Measurements from ENCODE around the gene TNS3.
"Not testable (repeated sequence)": the region's sequence is repeated elsewhere in the genome, so short reads cannot be mapped to it uniquely, and the experiment has no call there.

Gene TNS3

GRCh38 chr7:47264021-47264651, 317.8 kb downstream of the TNS3 start:
- DNase-seq = no peak

DNA sequence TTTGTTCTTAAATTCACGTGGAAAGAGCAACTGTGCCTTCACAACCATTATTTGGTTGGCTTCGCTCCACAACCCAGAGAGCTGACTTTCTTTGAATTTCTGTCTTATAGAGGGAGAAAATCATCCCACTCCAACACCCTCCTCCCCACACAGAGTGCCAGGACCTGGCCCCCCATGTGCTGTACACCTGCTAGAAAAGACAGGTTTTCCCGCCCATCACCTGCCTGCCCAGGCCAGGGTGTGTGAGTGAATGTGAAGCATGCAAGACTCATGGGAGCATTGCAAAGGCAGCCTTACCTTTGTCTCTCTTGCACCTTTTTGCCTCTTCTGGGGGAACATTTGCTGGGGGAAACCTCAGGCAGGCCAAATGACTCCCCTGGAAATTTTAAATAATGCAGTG, 319.0 kb downstream of the TNS3 start:
- no peak for DNase-seq

DNA sequence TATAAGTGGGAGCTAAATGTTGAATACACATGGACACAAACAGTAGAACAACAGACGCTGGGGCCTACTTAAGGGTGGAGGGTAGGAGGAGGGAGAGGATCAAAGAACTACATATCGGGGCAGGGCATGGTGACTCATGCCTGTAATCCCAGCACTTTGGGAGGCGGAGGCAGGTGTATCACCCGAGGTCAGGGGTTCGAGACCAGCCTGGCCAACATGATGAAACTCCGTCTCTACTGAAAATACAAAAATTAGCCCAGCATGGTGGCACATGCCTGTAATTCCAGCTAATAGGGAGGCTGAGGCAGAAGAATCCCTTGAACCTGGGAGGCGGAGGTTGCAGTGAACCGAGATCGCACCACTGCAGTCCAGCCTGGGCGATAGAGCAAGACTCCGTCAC, 319.8 kb downstream of the TNS3 start:
- not testable (repeated sequence) for DNase-seq

DNA sequence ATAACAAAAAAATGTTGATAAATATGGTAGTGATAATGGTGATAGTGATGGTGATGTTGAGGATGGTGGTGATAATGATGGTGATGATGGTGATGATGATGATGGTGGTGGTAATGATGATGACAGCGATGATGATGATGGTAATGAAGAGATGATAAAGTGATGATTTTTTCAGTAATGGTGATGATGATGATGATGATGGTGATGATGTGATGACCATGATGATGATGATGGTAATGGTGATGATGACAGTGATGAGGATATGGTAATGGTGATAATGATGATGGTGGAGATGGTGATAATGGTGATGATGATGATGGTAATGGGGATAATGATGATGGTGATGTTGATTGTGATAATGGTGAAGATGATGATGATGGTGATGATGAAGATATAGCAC, 321.6 kb downstream of the TNS3 start:
- DNase-seq = no peak

DNA sequence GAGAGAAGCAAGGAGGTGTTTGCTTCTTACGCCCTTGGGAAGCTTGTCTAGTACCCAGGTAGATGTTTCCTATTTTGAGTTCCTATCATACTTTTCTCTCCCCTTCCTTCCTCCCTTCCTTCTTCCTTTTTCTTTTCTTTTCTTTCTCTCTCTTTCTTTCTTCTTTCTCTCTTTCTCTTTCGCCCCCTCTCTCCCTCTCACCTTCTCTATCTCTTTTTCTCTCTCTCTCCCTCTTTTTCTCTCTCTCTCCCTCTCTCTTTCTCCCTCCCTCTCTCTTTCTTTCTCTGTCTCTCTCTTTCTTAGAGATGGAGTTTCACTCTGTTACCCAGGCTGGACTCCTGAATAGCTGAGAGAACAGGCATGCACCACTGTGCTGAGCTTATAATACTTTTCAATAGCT, 322.2 kb downstream of the TNS3 start:
- no peak for DNase-seq

DNA sequence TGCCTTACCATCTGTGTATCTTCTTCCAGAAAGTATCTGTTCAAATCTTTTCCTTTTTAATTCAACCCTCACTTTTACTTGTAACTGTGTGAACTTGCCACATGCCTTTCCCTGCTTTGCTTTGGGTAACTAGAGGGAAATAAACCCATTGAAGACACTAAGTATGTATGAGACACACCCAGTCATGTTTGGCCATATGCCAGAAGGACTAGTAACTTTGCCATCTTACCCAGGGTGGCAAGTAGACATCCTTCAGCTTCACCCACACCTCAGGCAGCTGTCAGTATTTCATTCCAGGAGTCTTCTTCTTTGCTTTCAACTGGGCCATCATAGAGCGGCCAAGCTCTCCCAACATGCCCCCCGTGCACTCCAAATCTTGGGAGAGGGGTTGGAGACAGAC, 323.1 kb downstream of the TNS3 start:
- no peak for DNase-seq

GRCh38 chr7:47256016-47256415, 325.9 kb downstream of the TNS3 start:
- no peak for DNase-seq

- no peak for DNase-seq
These were observed 326.5 kb downstream of the TNS3 start for GRCh38 chr7:47255441-47255840.

GRCh38 chr7:47255007-47255406, 326.9 kb downstream of the TNS3 start:
- no peak for DNase-seq

DNA sequence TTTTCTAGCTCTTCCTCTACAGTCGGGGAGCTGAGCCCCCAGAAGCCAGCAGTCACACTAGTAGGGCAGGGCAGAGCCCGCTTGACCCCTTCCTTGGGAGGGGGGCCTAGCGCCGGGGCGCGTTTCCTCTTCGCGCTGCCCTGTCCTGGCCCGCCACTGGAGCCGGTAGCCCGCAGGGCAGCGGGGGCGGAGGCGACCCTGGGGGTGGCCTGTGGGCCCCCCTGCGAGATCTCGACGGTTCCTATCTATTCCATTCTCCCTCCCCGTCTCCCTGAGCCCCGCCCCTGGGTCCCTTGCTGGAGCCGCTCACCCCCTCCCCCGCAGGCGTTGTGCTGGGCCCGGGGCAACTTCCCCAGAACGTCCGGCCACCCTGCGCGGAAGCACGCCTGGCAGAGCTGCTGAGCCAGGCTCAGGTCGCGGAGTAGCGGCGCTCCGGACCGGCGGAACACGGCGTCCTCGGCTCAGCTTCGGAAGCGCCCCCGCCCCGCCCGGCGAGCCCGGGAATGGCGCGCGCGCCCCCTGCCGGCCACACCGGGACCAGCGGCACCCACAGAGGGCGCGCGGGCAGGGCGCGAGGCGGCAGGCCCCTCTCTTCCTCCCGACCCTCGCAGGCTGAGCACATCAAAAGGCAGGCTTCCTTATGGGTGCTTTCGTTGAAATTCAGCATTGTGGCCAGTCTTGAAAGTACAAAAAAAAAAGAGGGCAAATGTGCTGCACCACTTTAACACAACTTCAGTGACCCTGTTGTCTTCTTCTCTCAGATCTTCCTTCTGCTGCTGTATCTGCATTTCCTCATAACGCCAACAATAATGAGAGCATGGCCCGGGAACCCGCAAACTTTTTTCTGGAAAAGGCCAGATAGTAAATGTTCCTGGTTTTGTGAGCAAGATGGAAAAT, 327.6 kb downstream of the TNS3 start:
- DNase-seq = peak; percentile 41

- no peak for DNase-seq
These were observed 328.2 kb downstream of the TNS3 start for GRCh38 chr7:47253650-47254080.

DNA sequence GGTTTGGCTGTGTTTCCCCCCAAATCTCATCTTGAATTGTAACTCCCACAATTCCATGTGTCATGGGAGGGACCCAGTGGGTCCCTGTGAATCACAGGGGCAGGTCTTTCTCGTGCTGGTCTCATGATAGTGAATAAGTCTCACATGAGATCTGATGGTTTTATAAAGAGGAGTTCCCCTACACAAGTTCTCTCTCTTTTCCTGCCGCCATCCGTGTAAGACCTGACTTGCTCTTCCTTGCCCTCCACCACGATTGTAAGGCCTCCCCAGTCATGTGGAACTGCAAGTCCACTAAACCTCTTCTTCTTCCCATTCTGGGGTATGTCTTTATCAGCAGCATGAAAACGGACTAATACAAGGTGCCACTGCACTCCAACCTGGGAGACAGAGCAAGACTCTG, 329.2 kb downstream of the TNS3 start:
- no peak for DNase-seq

- no peak for DNase-seq
These were observed 332.6 kb downstream of the TNS3 start for GRCh38 chr7:47249361-47249760.

DNA sequence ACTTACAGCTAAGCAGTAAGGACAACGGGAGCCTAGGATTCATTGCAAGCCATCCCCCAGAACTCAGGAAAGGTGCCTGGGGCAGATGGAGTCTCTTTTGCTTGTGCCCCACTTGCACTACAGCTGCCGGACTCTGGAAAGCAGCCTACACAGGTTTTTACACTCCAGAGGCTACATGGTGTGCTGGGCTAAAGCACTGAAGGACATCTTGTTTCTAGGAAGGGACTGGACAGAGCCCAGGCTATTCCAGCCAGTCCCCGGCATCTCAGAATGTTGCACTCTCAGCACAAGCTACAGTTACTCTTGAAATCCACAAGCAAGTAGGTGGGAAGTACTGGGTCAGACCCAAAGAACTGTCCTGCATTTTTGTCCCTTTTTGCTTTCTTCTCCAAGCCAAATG, 333.1 kb downstream of the TNS3 start:
- DNase-seq = no peak

DNA sequence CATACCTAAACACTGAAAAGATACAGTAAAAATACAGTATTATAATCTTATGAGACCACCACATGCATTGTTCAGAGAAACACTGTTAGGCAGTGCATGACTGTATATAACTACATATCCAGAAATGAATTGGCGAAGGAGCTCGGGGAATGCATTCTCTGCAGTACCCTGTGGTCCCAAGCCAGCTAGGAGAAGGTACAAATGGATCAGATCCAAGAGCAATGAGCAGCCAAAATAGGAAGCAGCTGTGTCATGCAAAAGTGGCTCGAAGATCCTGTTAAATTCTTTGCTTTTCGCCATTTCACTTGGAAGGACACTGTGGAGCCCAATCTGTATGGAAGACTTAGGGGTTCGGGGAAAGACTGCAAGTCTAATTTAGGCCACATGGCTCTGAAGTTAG, 334.8 kb downstream of the TNS3 start:
- DNase-seq = no peak

GRCh38 chr7:47244692-47245091, 337.2 kb downstream of the TNS3 start:
- DNase-seq = no peak

GRCh38 chr7:47241112-47242065, 340.5 kb downstream of the TNS3 start:
- DNase-seq = no peak

DNA sequence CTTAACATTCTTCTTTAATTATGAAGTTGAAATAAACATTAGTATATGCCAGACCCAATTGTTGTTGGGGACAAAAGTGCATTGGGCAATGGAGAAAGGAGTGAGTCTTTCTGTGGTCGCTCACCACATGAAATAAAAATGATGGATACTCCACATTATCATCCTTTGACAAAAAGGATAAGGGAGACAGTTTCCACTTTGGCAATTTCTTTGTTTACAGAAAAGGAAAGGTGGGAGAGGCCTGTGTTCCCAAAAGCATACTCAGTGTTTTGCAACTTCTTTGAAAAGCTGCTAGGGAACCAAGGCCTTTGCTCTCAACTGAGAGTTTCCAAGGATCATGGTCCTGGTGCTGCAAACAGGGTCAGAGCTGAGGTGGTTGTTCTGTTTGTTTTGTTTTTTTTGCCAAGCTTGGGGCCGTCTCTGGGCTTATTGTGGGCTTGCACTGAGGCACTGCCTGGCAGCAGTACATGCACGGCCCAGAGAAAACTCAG, 341.9 kb downstream of the TNS3 start:
- DNase-seq = no peak

DNA sequence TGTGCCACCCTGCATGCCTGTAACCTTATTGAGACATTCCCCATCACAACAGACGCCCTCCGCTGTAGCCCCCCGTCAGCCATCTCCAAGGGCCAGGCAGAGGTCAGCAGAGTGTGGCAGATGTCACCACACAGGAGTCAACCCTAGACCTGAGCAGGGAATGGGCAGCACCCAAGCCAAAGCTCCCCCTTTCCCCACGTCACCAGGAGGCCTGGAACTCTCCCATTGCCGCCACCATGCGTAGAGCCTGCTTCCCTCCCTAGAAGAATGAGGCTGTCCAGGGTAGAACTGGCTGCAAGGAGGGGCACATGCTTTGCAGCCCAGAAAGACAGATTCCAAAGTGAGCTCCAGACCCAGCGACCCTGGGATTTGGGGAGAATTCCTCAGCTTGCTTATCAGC, 342.9 kb downstream of the TNS3 start:
- no peak for DNase-seq

- no peak for DNase-seq
These were observed 345.3 kb downstream of the TNS3 start for GRCh38 chr7:47236480-47237129.

DNA sequence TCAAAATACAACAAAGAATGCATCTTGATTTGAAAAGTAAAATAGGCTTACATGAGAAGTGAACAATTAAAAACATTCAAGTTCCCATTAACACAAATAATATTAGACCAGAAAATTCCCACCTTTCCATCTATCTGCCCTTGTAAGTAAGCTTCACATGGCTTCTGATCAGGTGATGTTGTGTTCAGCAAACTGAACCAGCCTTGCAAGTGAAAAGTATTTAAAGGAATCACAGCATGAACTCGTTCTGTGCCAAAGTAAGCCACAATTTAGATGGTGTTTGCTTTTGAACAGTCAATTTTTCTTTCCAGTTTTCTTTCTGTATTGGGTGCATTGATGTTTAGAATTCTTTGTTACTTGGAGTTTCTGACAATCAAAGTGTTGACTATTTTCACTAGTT, 347.9 kb downstream of the TNS3 start:
- DNase-seq = no peak

DNA sequence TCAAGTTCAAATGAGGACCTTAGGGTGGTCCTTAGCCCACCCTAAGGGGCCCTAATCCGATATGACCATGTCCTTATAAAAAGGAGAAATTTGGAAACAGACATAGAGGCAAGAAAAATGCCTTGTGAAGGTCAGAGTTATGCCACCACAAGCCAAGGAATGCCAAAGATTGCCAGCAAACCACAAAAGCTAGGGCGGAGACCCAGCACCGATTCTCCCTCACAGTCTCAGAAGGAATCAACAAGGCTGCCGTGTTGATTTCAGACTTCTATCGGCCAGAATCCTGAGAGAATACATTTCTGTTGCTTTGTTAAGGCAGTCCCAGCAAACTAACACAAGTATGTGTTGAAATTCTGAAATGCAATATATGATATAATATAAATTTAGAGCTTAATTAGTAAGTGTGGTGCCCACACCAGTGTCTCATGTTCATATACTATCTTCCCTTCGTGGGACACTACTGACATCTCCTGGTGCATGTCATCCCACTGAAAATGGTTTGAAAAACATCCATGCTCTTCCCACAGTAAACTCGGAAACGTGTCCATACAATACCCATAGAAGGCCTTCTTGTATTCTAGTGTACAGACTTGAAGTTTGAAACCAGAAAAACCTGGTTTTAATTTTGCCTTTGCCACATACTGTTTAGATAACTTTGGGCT, 349.0 kb downstream of the TNS3 start:
- DNase-seq = no peak
